ENCODE data around the gene XXYLT1.

GRCh38 chr3:195128255-195129071, 142.5 kb downstream of the XXYLT1 start:
- TF ChIP-seq FOXJ3 (CRISPR knock-in tag; IDR thresholded peaks at IDR 0.05) (no peak), SP1 (CRISPR knock-in tag; IDR thresholded peaks at IDR 0.05) (no peak), CBX2 (IDR thresholded peaks at IDR 0.05; ENCODE audit: insufficient read depth, low read length, poor library complexity, severe bottlenecking) (no peak), TFE3 (CRISPR knock-in tag; IDR thresholded peaks at IDR 0.05) (no peak), HOMEZ (CRISPR knock-in tag; IDR thresholded peaks at IDR 0.05) (no peak)

All from K562 (cell line).